ENCODE data around the gene URI1. TPM values are rescaled to one million over a fixed set of nuclear protein-coding genes. Genes with fewer than 3 reads are reported as not detected.

The URI1 gene
- total and polyA plus RNA-seq, 2 of the 8 experiments (the other 6 are each of a cell fraction or from before 2014, with no cell fraction given) = 27.7 to 64.3 TPM

- Histone ChIP-seq H3K79me2 (ENCODE audit: control insufficient read depth in 1 of 2, insufficient read depth in 2 of 2, low read length in 2 of 2) (peaks cover 3 to 97% of the 10 kb centered on the region in 2 experiments), H2BK20ac (ENCODE audit: low read length) (no peak overlapping the region), H3K14ac (ENCODE audit: insufficient read length) (no peak overlapping the region), H3K23ac (ENCODE audit: insufficient read length) (no peak overlapping the region), H3K56ac (replicated peaks; ENCODE audit: insufficient read length, low read depth, low read length) (no peak overlapping the region), H3K79me1 (ENCODE audit: low read depth, low read length) (peaks cover 3% of the 10 kb centered on the region; the same call in 1 of the 2 replicates), H3K27ac (ENCODE audit: low read depth, low read length) (no peak overlapping the region), H3K4me3 (ENCODE audit: extremely low read depth in 1 of 4, insufficient read depth in 2 of 4, low read depth in 3 of 4, low read length in 4 of 4) (no peak overlapping the region), H3K4ac (replicated peaks; ENCODE audit: insufficient read length, low read depth, low read length) (no peak overlapping the region), H3K4me1 (replicated peaks in 1 of 4; ENCODE audit: control insufficient read depth in 3 of 4, insufficient read depth in 4 of 4, low read length in 3 of 4) (no peaks in the 10 kb centered on the region; a peak in 1 of 7 replicates), H3K9me3 (ENCODE audit: insufficient read depth in 2 of 2, low read depth in 1 of 2, low read length in 1 of 2) (0 out of 4 replicates have a peak, but pooled peaks cover 0 to 2% of the 10 kb centered on the region in 2 experiments), H4K20me1 (replicated peaks in 1 of 2; ENCODE audit: control insufficient read depth in 1 of 2, insufficient read depth in 2 of 2, low read length in 2 of 2) (peaks cover 6 to 9% of the 10 kb centered on the region in 2 experiments), H2AFZ (ENCODE audit: low read length) (no peak overlapping the region), H2BK12ac (ENCODE audit: low read depth, low read length) (no peak overlapping the region), H3K36me3 (ENCODE audit: control insufficient read depth in 2 of 4, insufficient read depth in 4 of 4, low read length in 3 of 4) (no peaks in the 10 kb centered on the region), H3K18ac (ENCODE audit: extremely low read depth, low read length) (no peak overlapping the region), H4K91ac (replicated peaks; ENCODE audit: insufficient read length, low read length) (no peak overlapping the region), H2BK5ac (ENCODE audit: low read depth, low read length) (no peak overlapping the region), H3K9ac (replicated peaks in 1 of 4; ENCODE audit: extremely low read depth in 1 of 4, low read depth in 3 of 4, low read length in 3 of 4) (no peak overlapping the region), H2BK120ac (replicated peaks; ENCODE audit: low read depth, low read length) (no peak overlapping the region), H4K5ac (ENCODE audit: insufficient read length, low read depth, low read length) (no peak overlapping the region), H2BK15ac (ENCODE audit: low read length) (no peak overlapping the region), H3K23me2 (ENCODE audit: low read depth, low read length) (no peaks in the 10 kb centered on the region), H4K8ac (ENCODE audit: extremely low read depth, insufficient read depth, low read length) (no peak overlapping the region), H2AK5ac (ENCODE audit: low read depth, low read length) (no peak overlapping the region), H3K27me3 (replicated peaks in 1 of 4; ENCODE audit: control insufficient read depth in 3 of 4, extremely low read depth in 1 of 4, insufficient read depth in 3 of 4, low read length in 3 of 4) (no peaks in the 10 kb centered on the region), H3K4me2 (ENCODE audit: insufficient read depth in 1 of 2, low read depth in 2 of 2, low read length in 2 of 2) (no peak overlapping the region)
- ChIA-PET POLR2A (ENCODE audit: partially characterized antibody) (no interaction called here), CTCF (ENCODE audit: partially characterized antibody) (no interaction called here)
- FAIRE-seq (no peak), DNase-seq (ENCODE audit: low read depth in 1 of 2, low spot score in 2 of 2) (no peak)
- 84% methylated on average over 2 of the region's 2 CpGs; no CpG with 5 or more reads in 1 of the 2 experiments for WGBS, 2 experiments (ENCODE audit: extremely low coverage in 1 of 2, insufficient coverage in 1 of 2, insufficient read length in 1 of 2, insufficient replicate concordance in 2 of 2, low coverage in 1 of 2, low lambda C conversion rate in 2 of 2, missing lambda C conversion rate in 1 of 2)
- TF ChIP-seq ATF2 (IDR thresholded peaks at IDR 0.05; ENCODE audit: low read length) (no peak), HDAC6 (IDR thresholded peaks at IDR 0.05; ENCODE audit: low read depth, low read length) (no peak), FOSL1 (IDR thresholded peaks at IDR 0.05; ENCODE audit: insufficient read depth, low read depth, low read length) (no peak), USF2 (IDR thresholded peaks at IDR 0.05; ENCODE audit: low read length) (no peak), RXRA (IDR thresholded peaks at IDR 0.05; ENCODE audit: insufficient read depth, low read depth, low read length) (no peak), SRF (IDR thresholded peaks at IDR 0.05; ENCODE audit: low read depth, low read length) (no peak), CBX5 (IDR thresholded peaks at IDR 0.05; ENCODE audit: low read depth, low read length) (no peak), HDAC2 (IDR thresholded peaks at IDR 0.05; ENCODE audit: borderline replicate concordance in 1 of 2, low read depth in 2 of 2, low read length in 2 of 2) (no peak)
These were observed 20.8 kb downstream of the URI1 start for GRCh38 chr19:29962793-29963192.

Data from H1 (cell line).